K562 (cell line): ENCODE results near the gene IFIT5. TPM values are rescaled to one million over a fixed set of nuclear protein-coding genes. Genes with fewer than 3 reads are reported as not detected.

Experiments used
- ATAC-seq: fragments of 200-7000 bp; cut with Tn5 transposase; 3 replicates; pipeline ENCODE4 v1.9.1; 2020; ENCODE audit warnings: moderate library complexity
- BruUV-seq: library from RNA; stranded (reverse); fragments of 400-500 nt; replicated peaks from 2 replicates; lab custom pipeline; 2021; lab: Mats Ljungman, UMichigan
- CTCF ChIA-PET: fragments of 300-600 bp; formaldehyde crosslinking; extraction: SDS; loops from one replicate; lab custom pipeline; 2021; ENCODE audit warnings: low intra/inter-chr PET ratio; lab: Yijun Ruan, JAX
- POLR2A ChIA-PET: fragments of 300-600, 350-650 bp; sonication (Branson Sonifier 250); formaldehyde crosslinking; extraction: SDS; loops from one replicate; lab custom pipeline; 2021; ENCODE audit warnings: antibody characterized with exemption, inconsistent platforms; lab: Yijun Ruan, JAX
- DNase-seq, 4 experiments: peaks; one replicate each; pipeline versions ENCODE4 v3.0.0 to v3.0.0-alpha.2; 2011 to 2018; ENCODE audit warnings: low spot score in 3 of 4, mixed read lengths in 3 of 4; ENCODE audit errors: extremely low read depth in 1 of 4
- FAIRE-seq: peaks from 2 replicates; lab custom pipeline; 2011; peaks lifted over from hg19 to GRCh38; lab: Jason Lieb, UNC
- H2AFZ ChIP-seq: 2 replicates; pipeline ENCODE4 v1.6.0; 2011; ENCODE audit warnings: low read depth, low read length, control low read depth, inconsistent platforms
- H3K27ac ChIP-seq: fragments of 200-600 bp; 3 replicates; pipeline ENCODE4 v1.8.0; 2011; ENCODE audit warnings: low read depth, mild to moderate bottlenecking, control low read depth, inconsistent platforms, low read length, moderate library complexity, mixed read lengths; ENCODE audit errors: extremely low read depth
- H3K27me3 ChIP-seq, 2 experiments: fragments of 300-600 bp in 1 of 2; 2 replicates in 1 of 2; 3 replicates in 1 of 2; pipeline versions ENCODE4 v1.6.0 to v1.8.0; 2011; ENCODE audit warnings: inconsistent platforms in 2 of 2, low read length in 2 of 2, mild to moderate bottlenecking in 1 of 2, mixed read lengths in 1 of 2, moderate library complexity in 1 of 2; ENCODE audit not compliant: control insufficient read depth in 2 of 2, insufficient read depth in 2 of 2
- H3K36me3 ChIP-seq: fragments of 300-600 bp; 3 replicates; pipeline ENCODE4 v1.8.0; 2011; ENCODE audit warnings: mild to moderate bottlenecking, low read length, inconsistent platforms; ENCODE audit not compliant: control insufficient read depth, insufficient read depth
- H3K4me1 ChIP-seq, 2 experiments: fragments of 200-600 bp in 1 of 2; replicated peaks in 1 of 2; 2 replicates in 1 of 2; 3 replicates in 1 of 2; pipeline versions ENCODE4 v1.5.1 to v1.8.0; 2011; ENCODE audit warnings: inconsistent platforms in 2 of 2, low read length in 2 of 2, mild to moderate bottlenecking in 1 of 2, mixed read lengths in 1 of 2, moderate library complexity in 1 of 2; ENCODE audit not compliant: control insufficient read depth in 2 of 2, insufficient read depth in 2 of 2
- H3K4me2 ChIP-seq: 2 replicates; pipeline ENCODE4 v1.6.1; 2011; ENCODE audit warnings: low read length, control low read depth, inconsistent platforms, mixed read lengths; ENCODE audit not compliant: insufficient read depth
- H3K4me3 ChIP-seq: fragments of 200-600 bp; sonication (generic), shearing (Covaris generic); 2 replicates; pipeline ENCODE4 v1.5.1; 2016; ENCODE audit warnings: control low read depth, inconsistent platforms
- H3K79me2 ChIP-seq: fragments of 200-600 bp; 3 replicates; pipeline ENCODE4 v1.8.0; 2011; ENCODE audit warnings: low read length, inconsistent platforms; ENCODE audit not compliant: control insufficient read depth, insufficient read depth
- H3K9ac ChIP-seq, 2 experiments: 2 replicates each; pipeline versions ENCODE4 v1.6.0 to v1.6.1; 2011; ENCODE audit warnings: low read depth in 2 of 2, low read length in 2 of 2, control low read depth in 1 of 2, inconsistent platforms in 1 of 2, mild to moderate bottlenecking in 1 of 2, mixed read lengths in 1 of 2; ENCODE audit not compliant: insufficient read depth in 1 of 2
- H3K9me1 ChIP-seq: one replicate; pipeline ENCODE4 v1.6.0; 2011; ENCODE audit warnings: inconsistent platforms, mild to moderate bottlenecking, low read length, moderate library complexity; ENCODE audit not compliant: control insufficient read depth, insufficient read depth
- H3K9me3 ChIP-seq: replicated peaks from 2 replicates; pipeline ENCODE4 v1.5.1; 2011; ENCODE audit warnings: low read depth, low read length, inconsistent platforms; ENCODE audit not compliant: control insufficient read depth, insufficient read depth
- H4K20me1 ChIP-seq: replicated peaks from 2 replicates; pipeline ENCODE4 v1.6.1; 2011; ENCODE audit warnings: low read length, inconsistent platforms, mixed read lengths; ENCODE audit not compliant: control insufficient read depth, insufficient read depth
- CREBBP ChIP-seq: IDR thresholded peaks from one replicate; pipeline ENCODE4 v1.6.1; 2012; ENCODE audit warnings: low read depth, mild to moderate bottlenecking, control low read depth, inconsistent platforms, low read length
- DMBX1 ChIP-seq: fragments of 250-450 bp; sonication (Bioruptor Pico); IDR thresholded peaks from 2 replicates; pipeline ENCODE4 v1.8.0; 2022; ENCODE audit warnings: inconsistent platforms, mild to moderate bottlenecking, moderate library complexity, borderline replicate concordance
- ESRRA ChIP-seq: fragments of 450-650 bp; IDR thresholded peaks from 2 replicates; pipeline ENCODE4 v1.6.1; 2014; ENCODE audit warnings: low read depth, mild to moderate bottlenecking, moderate library complexity, borderline replicate concordance
- SOX6 ChIP-seq: fragments of 450-650 bp; IDR thresholded peaks from 2 replicates; pipeline ENCODE4 v1.6.1; 2014; ENCODE audit warnings: mild to moderate bottlenecking
- SRSF1 ChIP-seq: fragments of 200-400 bp; formaldehyde crosslinking; IDR thresholded peaks from 2 replicates; pipeline ENCODE4 v1.6.1; 2017; ENCODE audit warnings: mild to moderate bottlenecking, low read depth, low read length, moderate library complexity
- in situ Hi-C: fragments of 300-500 bp; cut with MboI; formaldehyde crosslinking; loops from 4 replicates; pipeline ENCODE4 v1.15.0; 2018; ENCODE audit warnings: inconsistent platforms, mixed read lengths
- intact Hi-C: fragments of 100-400 bp; cut with micrococcal nuclease; formaldehyde crosslinking; loops from 2 replicates; pipeline ENCODE4 v1.14.2; 2022
- polyA plus RNA-seq, 8 experiments: library from polyadenylated mRNA; depleted of rRNA in 4 of 8; stranded (reverse) in 5 of 8; unstranded in 3 of 8; fragments of >200 nt; fragmentation: Nextera tagmentation in 2 of 8; fragmentation: Illumina TruSeq in 1 of 8; extraction: Ambion mirVana in 2 of 8; extraction: Trizol in 1 of 8; gene quantifications; 2 replicates each; pipeline versions ENCODE4 v1.2.1 to v1.2.3, GENCODE V29; 2011 to 2014; ENCODE audit warnings: inconsistent platforms in 1 of 8, missing spikeins in 1 of 8
- total RNA-seq, 7 experiments: library from RNA; depleted of rRNA in 6 of 7; stranded (reverse); fragments of >200 nt in 6 of 7; fragmentation: Illumina TruSeq in 2 of 7; extraction: Trizol in 2 of 7; gene quantifications; 2 replicates each; pipeline versions ENCODE4 v1.2.1 to v1.2.3, GENCODE V29; 2011 to 2021; ENCODE audit warnings: low replicate concordance in 1 of 7
- TF ChIP-seq, protein P1 (sequence below): sonication (generic); formaldehyde crosslinking; IDR thresholded peaks from 2 replicates; pipeline ENCODE4 v1.8.1; 2023; ENCODE audit warnings: mild to moderate bottlenecking, missing genetic modification reagents
- TF ChIP-seq, protein P2 (sequence below): fragments of 450-650 bp; IDR thresholded peaks from 2 replicates; pipeline ENCODE4 v1.7.0; 2016; ENCODE audit warnings: borderline replicate concordance
- TF ChIP-seq, protein P3 (sequence below): fragments of 450-650 bp; formaldehyde crosslinking; IDR thresholded peaks from 2 replicates; pipeline ENCODE4 v1.4.0; 2020; ENCODE audit warnings: mild to moderate bottlenecking, moderate library complexity
- TF ChIP-seq, protein P4 (sequence below): fragments of 250-450 bp; sonication (Bioruptor Pico); IDR thresholded peaks from 2 replicates; pipeline ENCODE4 v1.9.0; 2021; ENCODE audit warnings: mild to moderate bottlenecking, inconsistent platforms
- TF ChIP-seq, protein P5 (sequence below): fragments of 150-350 bp; conservative IDR thresholded peaks from 2 replicates; pipeline ENCODE4 v1.6.1; 2014; ENCODE audit warnings: low read length
- TF ChIP-seq, protein P6 (sequence below): sonication (generic); formaldehyde crosslinking; IDR thresholded peaks from 2 replicates; pipeline ENCODE4 v1.8.0; 2022; ENCODE audit warnings: mild to moderate bottlenecking, missing genetic modification reagents

IFIT5 gene
- total and polyA plus RNA-seq, 9 of the 15 experiments (the other 6 are each of a cell fraction or from before 2014, with no cell fraction given): 0.04 to 0.11 (median 0.06) TPM; not detected in 5

DNA sequence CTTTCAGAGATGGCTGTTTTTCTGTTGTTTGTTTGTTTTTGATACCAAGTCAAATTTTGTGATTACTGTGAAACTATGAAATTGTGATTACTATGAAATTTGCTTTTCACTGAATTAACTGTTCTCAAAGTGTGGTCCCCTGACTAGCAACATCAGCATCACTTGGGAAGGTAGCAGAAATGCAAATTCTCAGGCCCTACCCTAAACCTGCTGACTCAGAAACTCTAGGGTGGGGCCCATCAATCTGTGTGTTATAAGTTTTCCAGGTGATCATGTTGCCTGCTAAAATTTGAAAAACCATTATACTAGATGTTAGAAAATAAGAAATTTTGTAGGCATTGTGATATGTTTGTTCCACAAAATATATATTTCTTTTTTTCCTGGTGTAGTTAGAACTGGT, 35.3 kb upstream of the IFIT5 start:
- in situ Hi-C loops: no loop called here
- Histone ChIP-seq H3K9me1 (no peaks in the 10 kb centered on the region), H4K20me1 (no peaks in the 10 kb centered on the region), H3K9me3 (no peaks in the 10 kb centered on the region), H3K4me2 (no peak overlapping the region), H3K79me2 (no peaks in the 10 kb centered on the region), H3K27ac (no peak overlapping the region), H2AFZ (no peak overlapping the region), H3K9ac (no peak overlapping the region), H3K4me1 (peaks cover 0 to 11% of the 10 kb centered on the region in 2 experiments; a peak in 3 of 5 replicates), H3K4me3 (no peak overlapping the region), H3K27me3 (no peaks in the 10 kb centered on the region), H3K36me3 (no peaks in the 10 kb centered on the region)
- FAIRE-seq: no peak
- no TSS peak for BruUV-seq
- ChIA-PET POLR2A (no interaction called here), CTCF (no interaction called here)
- no peak for ATAC-seq
- no peak for DNase-seq
- intact Hi-C loops: no loop called here
- TF ChIP-seq, protein P1, sequence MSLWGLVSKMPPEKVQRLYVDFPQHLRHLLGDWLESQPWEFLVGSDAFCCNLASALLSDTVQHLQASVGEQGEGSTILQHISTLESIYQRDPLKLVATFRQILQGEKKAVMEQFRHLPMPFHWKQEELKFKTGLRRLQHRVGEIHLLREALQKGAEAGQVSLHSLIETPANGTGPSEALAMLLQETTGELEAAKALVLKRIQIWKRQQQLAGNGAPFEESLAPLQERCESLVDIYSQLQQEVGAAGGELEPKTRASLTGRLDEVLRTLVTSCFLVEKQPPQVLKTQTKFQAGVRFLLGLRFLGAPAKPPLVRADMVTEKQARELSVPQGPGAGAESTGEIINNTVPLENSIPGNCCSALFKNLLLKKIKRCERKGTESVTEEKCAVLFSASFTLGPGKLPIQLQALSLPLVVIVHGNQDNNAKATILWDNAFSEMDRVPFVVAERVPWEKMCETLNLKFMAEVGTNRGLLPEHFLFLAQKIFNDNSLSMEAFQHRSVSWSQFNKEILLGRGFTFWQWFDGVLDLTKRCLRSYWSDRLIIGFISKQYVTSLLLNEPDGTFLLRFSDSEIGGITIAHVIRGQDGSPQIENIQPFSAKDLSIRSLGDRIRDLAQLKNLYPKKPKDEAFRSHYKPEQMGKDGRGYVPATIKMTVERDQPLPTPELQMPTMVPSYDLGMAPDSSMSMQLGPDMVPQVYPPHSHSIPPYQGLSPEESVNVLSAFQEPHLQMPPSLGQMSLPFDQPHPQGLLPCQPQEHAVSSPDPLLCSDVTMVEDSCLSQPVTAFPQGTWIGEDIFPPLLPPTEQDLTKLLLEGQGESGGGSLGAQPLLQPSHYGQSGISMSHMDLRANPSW (CRISPR knock-in tag): no peak
- TF ChIP-seq SOX6: no peak
- no peak for TF ChIP-seq DMBX1 (CRISPR knock-in tag)
- TF ChIP-seq, protein P2, sequence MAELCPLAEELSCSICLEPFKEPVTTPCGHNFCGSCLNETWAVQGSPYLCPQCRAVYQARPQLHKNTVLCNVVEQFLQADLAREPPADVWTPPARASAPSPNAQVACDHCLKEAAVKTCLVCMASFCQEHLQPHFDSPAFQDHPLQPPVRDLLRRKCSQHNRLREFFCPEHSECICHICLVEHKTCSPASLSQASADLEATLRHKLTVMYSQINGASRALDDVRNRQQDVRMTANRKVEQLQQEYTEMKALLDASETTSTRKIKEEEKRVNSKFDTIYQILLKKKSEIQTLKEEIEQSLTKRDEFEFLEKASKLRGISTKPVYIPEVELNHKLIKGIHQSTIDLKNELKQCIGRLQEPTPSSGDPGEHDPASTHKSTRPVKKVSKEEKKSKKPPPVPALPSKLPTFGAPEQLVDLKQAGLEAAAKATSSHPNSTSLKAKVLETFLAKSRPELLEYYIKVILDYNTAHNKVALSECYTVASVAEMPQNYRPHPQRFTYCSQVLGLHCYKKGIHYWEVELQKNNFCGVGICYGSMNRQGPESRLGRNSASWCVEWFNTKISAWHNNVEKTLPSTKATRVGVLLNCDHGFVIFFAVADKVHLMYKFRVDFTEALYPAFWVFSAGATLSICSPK: no peak
- TF ChIP-seq SRSF1: no peak
- TF ChIP-seq, protein P3, sequence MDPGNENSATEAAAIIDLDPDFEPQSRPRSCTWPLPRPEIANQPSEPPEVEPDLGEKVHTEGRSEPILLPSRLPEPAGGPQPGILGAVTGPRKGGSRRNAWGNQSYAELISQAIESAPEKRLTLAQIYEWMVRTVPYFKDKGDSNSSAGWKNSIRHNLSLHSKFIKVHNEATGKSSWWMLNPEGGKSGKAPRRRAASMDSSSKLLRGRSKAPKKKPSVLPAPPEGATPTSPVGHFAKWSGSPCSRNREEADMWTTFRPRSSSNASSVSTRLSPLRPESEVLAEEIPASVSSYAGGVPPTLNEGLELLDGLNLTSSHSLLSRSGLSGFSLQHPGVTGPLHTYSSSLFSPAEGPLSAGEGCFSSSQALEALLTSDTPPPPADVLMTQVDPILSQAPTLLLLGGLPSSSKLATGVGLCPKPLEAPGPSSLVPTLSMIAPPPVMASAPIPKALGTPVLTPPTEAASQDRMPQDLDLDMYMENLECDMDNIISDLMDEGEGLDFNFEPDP (CRISPR knock-in tag): no peak
- TF ChIP-seq, protein P4, sequence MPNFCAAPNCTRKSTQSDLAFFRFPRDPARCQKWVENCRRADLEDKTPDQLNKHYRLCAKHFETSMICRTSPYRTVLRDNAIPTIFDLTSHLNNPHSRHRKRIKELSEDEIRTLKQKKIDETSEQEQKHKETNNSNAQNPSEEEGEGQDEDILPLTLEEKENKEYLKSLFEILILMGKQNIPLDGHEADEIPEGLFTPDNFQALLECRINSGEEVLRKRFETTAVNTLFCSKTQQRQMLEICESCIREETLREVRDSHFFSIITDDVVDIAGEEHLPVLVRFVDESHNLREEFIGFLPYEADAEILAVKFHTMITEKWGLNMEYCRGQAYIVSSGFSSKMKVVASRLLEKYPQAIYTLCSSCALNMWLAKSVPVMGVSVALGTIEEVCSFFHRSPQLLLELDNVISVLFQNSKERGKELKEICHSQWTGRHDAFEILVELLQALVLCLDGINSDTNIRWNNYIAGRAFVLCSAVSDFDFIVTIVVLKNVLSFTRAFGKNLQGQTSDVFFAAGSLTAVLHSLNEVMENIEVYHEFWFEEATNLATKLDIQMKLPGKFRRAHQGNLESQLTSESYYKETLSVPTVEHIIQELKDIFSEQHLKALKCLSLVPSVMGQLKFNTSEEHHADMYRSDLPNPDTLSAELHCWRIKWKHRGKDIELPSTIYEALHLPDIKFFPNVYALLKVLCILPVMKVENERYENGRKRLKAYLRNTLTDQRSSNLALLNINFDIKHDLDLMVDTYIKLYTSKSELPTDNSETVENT: no peak
- TF ChIP-seq, protein P5, sequence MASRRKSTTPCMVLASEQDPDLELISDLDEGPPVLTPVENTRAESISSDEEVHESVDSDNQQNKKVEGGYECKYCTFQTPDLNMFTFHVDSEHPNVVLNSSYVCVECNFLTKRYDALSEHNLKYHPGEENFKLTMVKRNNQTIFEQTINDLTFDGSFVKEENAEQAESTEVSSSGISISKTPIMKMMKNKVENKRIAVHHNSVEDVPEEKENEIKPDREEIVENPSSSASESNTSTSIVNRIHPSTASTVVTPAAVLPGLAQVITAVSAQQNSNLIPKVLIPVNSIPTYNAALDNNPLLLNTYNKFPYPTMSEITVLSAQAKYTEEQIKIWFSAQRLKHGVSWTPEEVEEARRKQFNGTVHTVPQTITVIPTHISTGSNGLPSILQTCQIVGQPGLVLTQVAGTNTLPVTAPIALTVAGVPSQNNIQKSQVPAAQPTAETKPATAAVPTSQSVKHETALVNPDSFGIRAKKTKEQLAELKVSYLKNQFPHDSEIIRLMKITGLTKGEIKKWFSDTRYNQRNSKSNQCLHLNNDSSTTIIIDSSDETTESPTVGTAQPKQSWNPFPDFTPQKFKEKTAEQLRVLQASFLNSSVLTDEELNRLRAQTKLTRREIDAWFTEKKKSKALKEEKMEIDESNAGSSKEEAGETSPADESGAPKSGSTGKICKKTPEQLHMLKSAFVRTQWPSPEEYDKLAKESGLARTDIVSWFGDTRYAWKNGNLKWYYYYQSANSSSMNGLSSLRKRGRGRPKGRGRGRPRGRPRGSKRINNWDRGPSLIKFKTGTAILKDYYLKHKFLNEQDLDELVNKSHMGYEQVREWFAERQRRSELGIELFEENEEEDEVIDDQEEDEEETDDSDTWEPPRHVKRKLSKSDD: no peak
- TF ChIP-seq, protein P6, sequence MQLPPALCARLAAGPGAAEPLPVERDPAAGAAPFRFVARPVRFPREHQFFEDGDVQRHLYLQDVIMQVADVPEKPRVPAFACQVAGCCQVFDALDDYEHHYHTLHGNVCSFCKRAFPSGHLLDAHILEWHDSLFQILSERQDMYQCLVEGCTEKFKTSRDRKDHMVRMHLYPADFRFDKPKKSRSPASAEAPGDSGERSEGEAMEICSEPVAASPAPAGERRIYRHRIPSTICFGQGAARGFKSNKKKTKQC (CRISPR knock-in tag): no peak
- TF ChIP-seq ESRRA: no peak
- TF ChIP-seq CREBBP: no peak
